HepG2 (cell line): Measurements from ENCODE around the gene NUAK2. TPM values are rescaled to one million over a fixed set of nuclear protein-coding genes. Genes with fewer than 3 reads are reported as not detected.
A peak's percentile ranks its signal among the peaks of the same experiment; 100 is the strongest.

Experiments
- ATAD3A ChIP-seq: sonication (generic); formaldehyde crosslinking; IDR thresholded peaks from 2 replicates; pipeline ENCODE4 v1.4.0; 2020; ENCODE audit warnings: missing genetic modification reagents
- CBFB ChIP-seq: sonication (generic); formaldehyde crosslinking; IDR thresholded peaks from 2 replicates; pipeline ENCODE4 v1.4.0; 2020; ENCODE audit warnings: missing genetic modification reagents
- GATAD1 ChIP-seq: IDR thresholded peaks from 2 replicates; pipeline ENCODE4 v1.6.1; 2016; ENCODE audit warnings: missing genetic modification reagents, missing compliant biosample characterization
- GATAD2A ChIP-seq: IDR thresholded peaks from 2 replicates; pipeline ENCODE4 v1.6.1; 2016
- MAFF ChIP-seq: IDR thresholded peaks from 2 replicates; pipeline ENCODE4 v1.6.1; 2011; ENCODE audit warnings: low read depth, low read length, improper control_type of control experiment
- MXD4 ChIP-seq: IDR thresholded peaks from 2 replicates; pipeline ENCODE4 v1.6.1; 2016; ENCODE audit warnings: mild to moderate bottlenecking, missing biosample characterization, missing genetic modification reagents
- NR3C1 ChIP-seq: sonication (generic); formaldehyde crosslinking; IDR thresholded peaks from 2 replicates; pipeline ENCODE4 v1.4.0; 2020; ENCODE audit warnings: missing genetic modification reagents
- PHF21A ChIP-seq: sonication (generic); formaldehyde crosslinking; IDR thresholded peaks from 2 replicates; pipeline ENCODE4 v1.5.0; 2020; ENCODE audit warnings: mild to moderate bottlenecking, missing genetic modification reagents
- PHF8 ChIP-seq: sonication (generic); formaldehyde crosslinking; IDR thresholded peaks from 2 replicates; pipeline ENCODE4 v1.5.0; 2020; ENCODE audit warnings: missing genetic modification reagents
- RAD21 ChIP-seq: fragments of 450-650 bp; formaldehyde crosslinking; IDR thresholded peaks from 2 replicates; pipeline ENCODE4 v1.5.0; 2020; ENCODE audit warnings: mild to moderate bottlenecking
- RBM22 ChIP-seq: fragments of 200-400 bp; formaldehyde crosslinking; optimal IDR thresholded peaks from 2 replicates; pipeline ENCODE3; 2017; ENCODE audit warnings: mild to moderate bottlenecking, low read length, moderate library complexity
- REL ChIP-seq: sonication (generic); formaldehyde crosslinking; conservative IDR thresholded peaks from 2 replicates; pipeline ENCODE4 v1.8.0; 2022; ENCODE audit warnings: mild to moderate bottlenecking, missing genetic modification reagents, moderate library complexity
- SIX1 ChIP-seq: sonication (generic); formaldehyde crosslinking; IDR thresholded peaks from 2 replicates; pipeline ENCODE4 v1.4.0; 2020; ENCODE audit warnings: missing genetic modification reagents, borderline replicate concordance
- SKI ChIP-seq: fragments of 450-650 bp; IDR thresholded peaks from one replicate; pipeline ENCODE4 v1.6.1; 2018; ENCODE audit warnings: mild to moderate bottlenecking; ENCODE audit not compliant: partially characterized antibody
- SMC3 ChIP-seq: IDR thresholded peaks from 2 replicates; pipeline ENCODE4 v1.6.1; 2011; ENCODE audit warnings: low read length, improper control_type of control experiment
- TEAD2 ChIP-seq: sonication (generic); formaldehyde crosslinking; IDR thresholded peaks from 2 replicates; pipeline ENCODE4 v1.9.0; 2021; ENCODE audit warnings: missing genetic modification reagents
- THAP7 ChIP-seq: sonication (generic); formaldehyde crosslinking; IDR thresholded peaks from 2 replicates; pipeline ENCODE4 v1.8.1; 2023; ENCODE audit warnings: mild to moderate bottlenecking, missing genetic modification reagents
- ZBTB10 ChIP-seq: sonication (generic); formaldehyde crosslinking; IDR thresholded peaks from 2 replicates; pipeline ENCODE4 v1.4.0; 2020; ENCODE audit warnings: missing genetic modification reagents, borderline replicate concordance
- ZBTB42 ChIP-seq: sonication (generic); formaldehyde crosslinking; IDR thresholded peaks from 2 replicates; pipeline ENCODE4 v1.5.0; 2020; ENCODE audit warnings: mild to moderate bottlenecking, missing genetic modification reagents
- ZNF160 ChIP-seq: sonication (generic); formaldehyde crosslinking; IDR thresholded peaks from 2 replicates; pipeline ENCODE4 v1.8.0; 2022; ENCODE audit warnings: mild to moderate bottlenecking, inconsistent platforms, missing genetic modification reagents
- ZNF3 ChIP-seq: IDR thresholded peaks from 2 replicates; pipeline ENCODE4 v1.7.0; 2017; ENCODE audit warnings: inconsistent platforms
- ZNF547 ChIP-seq: sonication (generic); formaldehyde crosslinking; IDR thresholded peaks from 2 replicates; pipeline ENCODE4 v1.5.1; 2020; ENCODE audit warnings: mild to moderate bottlenecking, missing genetic modification reagents
- ZNF564 ChIP-seq: sonication (generic); formaldehyde crosslinking; IDR thresholded peaks from 2 replicates; pipeline ENCODE4 v1.8.1; 2023; ENCODE audit warnings: mild to moderate bottlenecking, missing genetic modification reagents
- ZNF644 ChIP-seq: IDR thresholded peaks from 2 replicates; pipeline ENCODE4 v1.6.1; 2016; ENCODE audit warnings: low read depth
- ZNF660 ChIP-seq: sonication (generic); formaldehyde crosslinking; IDR thresholded peaks from 2 replicates; pipeline ENCODE4 v1.5.1; 2020; ENCODE audit warnings: mild to moderate bottlenecking, low read depth, missing genetic modification reagents, borderline replicate concordance
- ZNF710 ChIP-seq: sonication (generic); formaldehyde crosslinking; IDR thresholded peaks from 2 replicates; pipeline ENCODE4 v1.5.0; 2020; ENCODE audit warnings: mild to moderate bottlenecking, missing genetic modification reagents, borderline replicate concordance
- ZNF737 ChIP-seq: sonication (generic); formaldehyde crosslinking; IDR thresholded peaks from 2 replicates; pipeline ENCODE4 v1.5.0; 2020; ENCODE audit warnings: missing genetic modification reagents, mild to moderate bottlenecking, borderline replicate concordance
- ZNF75D ChIP-seq: sonication (generic); formaldehyde crosslinking; IDR thresholded peaks from 2 replicates; pipeline ENCODE4 v1.8.1; 2023; ENCODE audit warnings: missing genetic modification reagents, mild to moderate bottlenecking, borderline replicate concordance
- polyA plus RNA-seq, 8 experiments: library from polyadenylated mRNA; depleted of rRNA in 3 of 8; stranded (reverse) in 7 of 8; unstranded in 1 of 8; fragments of >200 nt; fragmentation: Illumina TruSeq in 4 of 8; extraction: Trizol in 4 of 8; gene quantifications; 2 replicates each; pipeline versions ENCODE4 v1.2.1 to v1.2.3, GENCODE V29; 2011 to 2016; ENCODE audit warnings: low read depth in 4 of 8, missing spikeins in 1 of 8, mixed read lengths in 1 of 8; ENCODE audit not compliant: insufficient read depth in 1 of 8
- total RNA-seq, 5 experiments: library from RNA; depleted of rRNA; stranded (reverse); fragments of >200 nt; fragmentation: Illumina TruSeq; extraction: Trizol; gene quantifications; 2 replicates each; pipeline ENCODE4 v1.2.3, GENCODE V29; 2016; ENCODE audit warnings: low read depth in 1 of 5

Gene NUAK2
- total and polyA plus RNA-seq, 2 of the 13 experiments (the other 11 are each of a cell fraction or from before 2014, with no cell fraction given), result 0.75 to 1.1 TPM

GRCh38 chr1:205301205-205301821 is 20.2 kb downstream of the NUAK2 start (continued):
- TF ChIP-seq ZBTB10 (CRISPR knock-in tag), result no peak
- TF ChIP-seq ZNF75D, result no peak
- TF ChIP-seq ZNF564 (CRISPR knock-in tag), result peak; percentile 54; the same call in 1 of the 2 replicates
- 0 out of 2 replicates have a peak, but pooled peaks have one; percentile 27 for TF ChIP-seq ZNF644
- TF ChIP-seq REL, result no peak
- 0 out of 2 replicates have a peak, but pooled peaks have one; percentile 46 for TF ChIP-seq GATAD1 (CRISPR knock-in tag)
- TF ChIP-seq ZNF160, result no peak
- peak; percentile 44 for TF ChIP-seq RBM22
- no peak; the same call in 1 of the 2 replicates for TF ChIP-seq CBFB (CRISPR knock-in tag)
- 0 out of 2 replicates have a peak, but pooled peaks have one; percentile 38 for TF ChIP-seq MXD4
- no peak for TF ChIP-seq ZNF3 (CRISPR knock-in tag)
- TF ChIP-seq GATAD2A (CRISPR knock-in tag), result peak; percentile 79
- TF ChIP-seq ZNF737 (CRISPR knock-in tag), result no peak
- TF ChIP-seq RAD21, result peak; percentile 77
- no peak for TF ChIP-seq SIX1
- TF ChIP-seq THAP7 (CRISPR knock-in tag), result no peak
- TF ChIP-seq NR3C1 (CRISPR knock-in tag), result no peak
- peak; percentile 71 for TF ChIP-seq SKI
- peak; percentile 43; the same call in 1 of the 2 replicates for TF ChIP-seq PHF8 (CRISPR knock-in tag)
- no peak for TF ChIP-seq ATAD3A (CRISPR knock-in tag)
- TF ChIP-seq ZNF660 (CRISPR knock-in tag), result no peak
- no peak for TF ChIP-seq ZNF547
- peak; percentile 92 for TF ChIP-seq PHF21A (CRISPR knock-in tag)
- no peak for TF ChIP-seq SMC3
- peak; percentile 89 for TF ChIP-seq ZNF710 (CRISPR knock-in tag)
- TF ChIP-seq TEAD2 (CRISPR knock-in tag), result peak; percentile 68; the same call in 1 of the 2 replicates
- TF ChIP-seq ZBTB42 (CRISPR knock-in tag), result no peak
- no peak for TF ChIP-seq MAFF
